ENCODE measurements around the gene PLPPR2. TPM values are rescaled to one million over a fixed set of nuclear protein-coding genes. Genes with fewer than 3 reads are reported as not detected.
"Not testable (repeated sequence)": the region's sequence is repeated elsewhere in the genome, so short reads cannot be mapped to it uniquely, and the experiment has no call there.

Gene PLPPR2
- total RNA-seq, 1 experiment from 2014 or later, result 10.7 TPM

- no peak for DNase-seq (ENCODE audit: low spot score)
Measured at GRCh38 chr19:11397089-11397610, 41.9 kb downstream of the PLPPR2 start.

DNA sequence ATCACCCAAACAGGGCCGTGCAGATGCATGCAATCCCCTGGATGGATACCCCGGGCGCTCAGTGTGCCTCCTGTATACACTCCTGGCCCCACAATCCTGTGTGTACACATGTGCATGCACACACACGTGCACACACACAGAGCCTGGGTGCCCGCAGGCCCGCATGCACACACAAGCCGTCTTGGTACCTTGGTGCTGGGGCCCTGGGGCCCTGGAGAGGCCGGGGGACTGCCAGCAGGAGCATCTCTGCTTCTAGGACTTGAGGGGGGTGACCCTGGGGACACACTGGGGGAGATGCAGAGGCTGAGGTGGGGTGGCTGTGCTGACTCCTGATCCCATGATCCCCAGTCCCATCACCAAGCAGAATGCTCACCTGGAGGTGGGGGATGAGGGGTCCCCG lies 44.4 kb downstream of the PLPPR2 start:
- no peak for DNase-seq (ENCODE audit: low spot score)

GRCh38 chr19:11400798-11401197 lies 45.6 kb downstream of the PLPPR2 start:
- no peak for DNase-seq (ENCODE audit: low spot score)

DNA sequence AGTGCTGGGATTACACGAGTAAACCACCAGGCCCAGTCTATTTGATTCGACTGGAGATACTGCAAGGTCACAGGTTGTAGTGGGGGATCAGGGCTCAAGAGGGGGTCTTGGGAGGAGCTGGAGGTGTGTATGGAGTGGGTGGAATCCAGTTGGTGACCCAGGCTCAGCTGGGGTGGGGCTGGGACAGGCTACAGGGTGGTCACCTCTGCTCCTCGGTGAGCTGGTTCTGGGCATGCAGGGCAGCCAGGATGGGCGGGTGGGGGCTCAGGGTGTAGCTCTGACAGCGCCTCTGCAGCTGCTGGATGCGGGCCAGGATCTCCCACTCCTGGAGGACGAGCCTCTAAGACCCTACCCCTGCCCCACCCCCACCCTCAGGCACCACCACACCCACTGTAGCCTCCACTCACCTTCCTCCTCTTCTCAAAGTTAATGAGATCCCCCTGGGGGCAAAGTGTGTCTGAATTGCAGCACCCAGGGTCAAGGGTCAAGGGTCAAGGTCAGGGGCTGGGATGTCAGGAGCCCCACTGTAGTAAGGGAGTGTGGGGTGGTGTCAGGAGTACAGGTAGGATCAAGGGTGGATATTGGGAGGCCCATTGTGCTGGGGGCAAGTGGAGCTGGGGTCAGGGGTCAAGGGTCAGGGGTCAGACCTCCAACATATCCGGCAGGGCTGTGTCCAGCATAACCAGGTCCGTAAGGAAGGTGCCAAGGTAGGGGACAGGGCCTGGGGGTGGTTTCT lies 46.7 kb downstream of the PLPPR2 start:
- DNase-seq (ENCODE audit: low spot score), result no peak

GRCh38 chr19:11404588-11405222 lies 49.5 kb downstream of the PLPPR2 start:
- DNase-seq (ENCODE audit: low spot score), result no peak

DNA sequence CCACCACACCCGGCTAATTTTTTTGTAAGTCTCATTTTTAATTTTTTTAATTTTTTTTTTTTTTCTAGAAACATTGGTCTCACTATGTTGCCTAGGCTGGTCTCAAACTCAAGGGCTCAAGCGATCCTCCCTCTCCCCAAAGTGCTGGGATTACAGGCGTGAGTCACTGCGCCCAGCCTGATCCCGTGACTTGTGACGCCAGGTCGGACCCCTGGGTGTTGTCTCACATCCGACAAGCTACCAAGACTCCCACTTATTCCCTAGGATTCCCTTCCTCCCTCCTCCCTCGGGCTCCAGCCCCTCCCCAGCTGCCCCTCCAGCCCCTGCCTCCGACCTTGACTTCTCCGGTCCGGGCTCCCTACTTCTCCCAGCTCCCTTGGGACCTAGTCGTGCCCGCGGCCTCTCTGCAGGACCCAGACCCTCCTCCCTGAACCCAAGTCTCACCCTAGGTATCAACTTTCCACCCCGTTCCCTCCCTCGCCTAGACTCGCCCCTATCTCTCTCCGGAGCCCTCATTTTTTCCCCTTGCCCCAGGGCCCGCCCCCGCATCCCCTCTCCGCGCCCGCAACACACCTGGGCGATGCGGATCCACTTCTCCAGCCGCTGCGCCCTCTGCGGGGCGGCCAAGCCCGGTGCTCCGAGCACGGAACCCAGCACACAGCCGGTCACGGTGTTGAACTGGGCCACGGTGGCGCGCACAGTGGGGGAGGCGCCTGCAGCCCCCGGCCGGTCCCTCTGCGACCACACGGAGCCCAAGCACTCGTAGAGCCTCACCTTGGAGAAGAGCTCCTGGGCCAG lies 50.8 kb downstream of the PLPPR2 start:
- DNase-seq (ENCODE audit: low spot score), result no peak

DNA sequence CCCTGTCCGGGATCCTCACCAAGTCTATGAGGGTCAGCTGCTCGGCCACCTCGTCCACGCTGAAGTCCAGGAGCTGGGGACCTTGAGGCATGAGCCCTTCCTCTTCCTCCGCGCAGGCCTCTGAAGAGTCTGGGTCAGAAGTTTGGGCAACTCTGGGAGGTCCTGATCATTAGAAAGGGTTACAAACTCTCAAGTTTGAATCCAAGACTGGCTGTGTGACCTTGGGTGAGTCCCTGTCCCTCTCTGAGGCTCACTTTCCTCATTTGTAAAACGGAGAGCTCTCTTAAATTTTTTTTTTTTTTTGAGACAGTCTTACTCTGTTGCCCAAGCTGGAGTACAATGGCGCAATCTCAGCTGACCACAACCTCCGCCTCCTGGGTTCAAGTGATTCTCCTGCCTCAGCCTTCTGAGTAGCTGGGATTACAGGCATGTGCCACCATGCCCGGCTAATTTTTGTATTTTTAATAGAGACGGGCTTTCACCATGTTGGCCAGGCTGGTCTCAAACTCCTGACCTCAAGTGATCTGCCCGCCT lies 51.5 kb downstream of the PLPPR2 start:
- not testable (repeated sequence) for DNase-seq (ENCODE audit: low spot score)

DNA sequence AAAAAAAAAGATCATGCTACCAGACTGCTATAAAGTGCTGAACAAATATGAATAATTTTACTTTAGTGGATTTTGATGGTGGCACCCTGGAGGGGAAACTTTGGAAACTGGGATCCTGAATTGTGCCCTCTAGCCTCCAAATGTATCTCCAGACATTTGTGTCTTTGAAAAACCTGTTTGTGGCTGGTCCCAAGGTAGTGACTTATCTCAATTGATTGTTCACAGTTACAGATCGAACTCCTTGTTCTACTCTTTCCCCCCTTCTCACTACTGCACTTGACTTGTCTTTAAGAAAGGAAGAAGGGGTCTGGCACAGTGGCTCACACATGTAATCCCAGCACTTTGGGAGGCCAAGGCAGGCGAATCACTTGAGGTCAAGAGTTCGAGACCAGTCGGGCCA lies 53.4 kb downstream of the PLPPR2 start:
- no peak for DNase-seq (ENCODE audit: low spot score)

DNA sequence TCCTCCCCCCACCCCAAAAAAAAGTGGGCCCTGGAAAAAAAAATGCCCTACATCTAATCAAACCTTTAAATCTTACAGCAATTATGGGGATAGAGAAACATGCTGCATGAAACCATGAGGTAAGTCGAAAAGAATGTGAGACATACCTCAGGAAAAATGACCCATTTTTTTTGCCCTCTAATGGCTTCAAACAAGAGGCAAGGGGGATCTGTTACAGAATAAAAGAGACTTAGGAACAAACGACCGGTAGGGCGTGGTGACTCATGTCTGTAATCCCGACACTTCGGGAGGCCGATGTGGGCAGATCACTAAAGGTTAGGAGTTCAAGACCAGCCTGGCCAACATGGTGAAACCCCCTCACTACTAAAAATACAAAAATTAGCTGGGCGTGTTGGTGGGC lies 55.5 kb downstream of the PLPPR2 start:
- DNase-seq (ENCODE audit: low spot score), result peak; percentile 57

GRCh38 chr19:11414544-11414943 lies 59.3 kb downstream of the PLPPR2 start:
- no peak for DNase-seq (ENCODE audit: low spot score)

Other genes with a start within 250 kb of the PLPPR2 start
- 32.6 and 37.8 TPM in 2 replicates for gene SPC24, start 199.7 kb upstream of the PLPPR2 start, total RNA-seq (2014; rRNA removed; shearing (Covaris generic))
- 63.8 and 79.8 TPM in 2 replicates for gene KANK2, start 157.9 kb upstream of the PLPPR2 start, total RNA-seq (2014; rRNA removed; shearing (Covaris generic))
- not detected in 2 replicates for gene ANGPTL8, start 115.8 kb upstream of the PLPPR2 start, total RNA-seq (2014; rRNA removed; shearing (Covaris generic))
- gene DOCK6, start 92.9 kb upstream of the PLPPR2 start, total RNA-seq (2014; rRNA removed; shearing (Covaris generic)), result 3.3 and 3.9 TPM in 2 replicates
- not detected in 2 replicates for gene TSPAN16, start 59.3 kb upstream of the PLPPR2 start, total RNA-seq (2014; rRNA removed; shearing (Covaris generic))
- 0.37 TPM in 1 of 2 replicates, not detected in the other for gene RAB3D, start 15.8 kb upstream of the PLPPR2 start, total RNA-seq (2014; rRNA removed; shearing (Covaris generic))
- 74.7 and 139 TPM in 2 replicates for gene TMEM205, start 9.2 kb upstream of the PLPPR2 start, total RNA-seq (2014; rRNA removed; shearing (Covaris generic))
- 3.6 and 5.1 TPM in 2 replicates for gene CCDC159, start 8.9 kb upstream of the PLPPR2 start, total RNA-seq (2014; rRNA removed; shearing (Covaris generic))
- 0.45 and 1.0 TPM in 2 replicates for gene SWSAP1, start 19.2 kb downstream of the PLPPR2 start, total RNA-seq (2014; rRNA removed; shearing (Covaris generic))
- gene EPOR, start 28.9 kb downstream of the PLPPR2 start, total RNA-seq (2014; rRNA removed; shearing (Covaris generic)), result 3.0 and 5.4 TPM in 2 replicates
- gene RGL3, start 63.9 kb downstream of the PLPPR2 start, total RNA-seq (2014; rRNA removed; shearing (Covaris generic)), result 0.14 TPM in 1 of 2 replicates, not detected in the other
- gene ODAD3, start 79.7 kb downstream of the PLPPR2 start, total RNA-seq (2014; rRNA removed; shearing (Covaris generic)), result 0.99 and 1.7 TPM in 2 replicates
- gene PRKCSH, start 80.2 kb downstream of the PLPPR2 start, total RNA-seq (2014; rRNA removed; shearing (Covaris generic)), result 40.7 and 54.9 TPM in 2 replicates
- gene ELAVL3, start 125.6 kb downstream of the PLPPR2 start, total RNA-seq (2014; rRNA removed; shearing (Covaris generic)), result not detected in 2 replicates
- gene ZNF653, start 150.4 kb downstream of the PLPPR2 start, total RNA-seq (2014; rRNA removed; shearing (Covaris generic)), result 4.6 and 9.8 TPM in 2 replicates
- 43.0 and 47.5 TPM in 2 replicates for gene ECSIT, start 173.7 kb downstream of the PLPPR2 start, total RNA-seq (2014; rRNA removed; shearing (Covaris generic))
- gene CNN1, start 183.4 kb downstream of the PLPPR2 start, total RNA-seq (2014; rRNA removed; shearing (Covaris generic)), result 0.21 and 0.25 TPM in 2 replicates
- 72.7 and 85.3 TPM in 2 replicates for gene ELOF1, start 203.8 kb downstream of the PLPPR2 start, total RNA-seq (2014; rRNA removed; shearing (Covaris generic))
- 8.2 and 10.4 TPM in 2 replicates for gene ACP5, start 222.2 kb downstream of the PLPPR2 start, total RNA-seq (2014; rRNA removed; shearing (Covaris generic))
- gene ZNF627, start 242.1 kb downstream of the PLPPR2 start, total RNA-seq (2014; rRNA removed; shearing (Covaris generic)), result 13.0 and 18.8 TPM in 2 replicates